Omental fat pad (tissue), 4 donors: ENCODE data around the gene GPR137B. TPM values are rescaled to one million over a fixed set of nuclear protein-coding genes. Genes with fewer than 3 reads are reported as not detected.

Source experiments
- ATAC-seq: fragments of 150-250 bp; one replicate; pipeline ENCODE4 v1.9.1; 2016; ENCODE audit warnings: mild to moderate bottlenecking, moderate library complexity; ENCODE audit not compliant: low FRiP score
- DNase-seq: peaks from one replicate; pipeline ENCODE4 v3.0.0-alpha.2; 2019; ENCODE audit warnings: low spot score
- CTCF ChIP-seq, 3 donors: fragments of 450-650 bp; IDR thresholded peaks; one replicate each; pipeline ENCODE4 v1.5.1; 2016 to 2017; ENCODE audit warnings: antibody characterized with exemption in 3 of 3, mild to moderate bottlenecking in 3 of 3, moderate library complexity in 2 of 3
- total RNA-seq, 4 donors: library from RNA; depleted of rRNA; stranded (reverse); fragments of >200 nt; gene quantifications; one replicate each; pipeline ENCODE4 v1.1.0, GENCODE V29; 2016

GPR137B gene
- total RNA-seq, 4 donors from 2014 or later = 13.7 to 37.7 (median 26.0) TPM

GRCh38 chr1:236128646-236129178 lies 13.6 kb upstream of the GPR137B start:
- ATAC-seq = no peak
- TF ChIP-seq CTCF (IDR thresholded peaks at IDR 0.05) = no peak
- no peak for DNase-seq

DNA sequence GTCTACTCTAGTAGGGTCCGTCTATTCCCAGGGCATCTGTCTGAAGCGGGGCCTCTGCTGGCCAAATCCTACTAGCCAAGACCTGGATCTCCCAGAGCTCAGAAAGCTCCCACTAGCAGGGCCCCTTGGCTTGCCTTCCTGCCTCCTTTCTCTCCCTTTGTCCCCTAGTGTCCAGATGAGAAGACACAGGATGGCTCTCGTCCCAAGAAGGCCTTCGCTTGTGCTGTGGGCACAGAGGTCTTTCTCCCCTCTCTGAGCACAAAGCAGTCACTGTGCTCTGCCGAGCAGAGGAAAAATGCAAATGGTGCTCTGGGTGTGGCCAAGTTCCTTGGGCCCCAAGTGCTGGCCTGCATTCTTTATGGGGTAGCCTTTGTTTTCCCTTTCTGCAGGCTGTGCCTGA lies 13.0 kb upstream of the GPR137B start:
- ATAC-seq (no peak), DNase-seq (no peak)
- TF ChIP-seq CTCF (IDR thresholded peaks at IDR 0.05) = no peak

DNA sequence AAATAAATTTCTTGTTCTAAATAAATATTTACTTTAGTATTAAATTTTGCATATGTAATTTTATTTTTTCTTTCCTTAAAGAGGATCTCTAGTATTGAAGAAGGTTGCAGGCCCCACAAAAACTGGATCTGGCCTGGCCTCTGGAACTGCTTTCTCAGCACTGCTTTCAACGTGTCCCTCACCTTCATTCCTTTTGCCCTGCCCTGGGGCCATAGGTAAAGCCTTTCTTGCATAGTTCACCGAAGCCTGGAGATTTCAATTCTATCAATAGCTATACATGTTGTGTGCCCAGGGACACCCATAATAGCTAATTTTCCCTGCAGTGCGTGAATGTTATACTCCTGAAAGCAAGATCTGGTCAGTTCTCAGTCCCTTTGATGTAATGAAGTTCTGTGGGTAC lies 12.0 kb upstream of the GPR137B start:
- no peak for TF ChIP-seq CTCF (IDR thresholded peaks at IDR 0.05)

DNA sequence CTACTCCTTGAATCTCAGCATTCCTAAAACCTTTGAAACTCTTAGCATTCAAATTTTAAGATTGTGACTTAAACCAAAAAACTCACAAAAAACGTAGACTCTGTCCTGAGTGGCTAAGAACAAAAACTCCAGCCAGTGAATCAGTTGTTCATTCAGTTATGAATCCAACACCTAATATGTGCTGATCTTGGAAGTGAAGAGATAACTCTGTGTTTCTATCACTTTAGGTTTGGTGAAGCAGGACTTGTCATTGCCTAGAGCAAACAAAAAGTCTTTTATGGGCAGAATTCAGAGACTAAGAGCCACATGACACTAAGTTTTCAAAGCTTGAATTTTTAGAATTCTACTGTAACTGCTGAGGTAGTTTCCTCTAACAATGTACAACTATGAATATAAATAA lies 10.4 kb upstream of the GPR137B start:
- no peak for TF ChIP-seq CTCF (IDR thresholded peaks at IDR 0.05)
- no peak for ATAC-seq
- no peak for DNase-seq

More for the DNA sequence above, 12.0 kb upstream of the GPR137B start:
- DNase-seq (no peak), ATAC-seq (no peak)

DNA sequence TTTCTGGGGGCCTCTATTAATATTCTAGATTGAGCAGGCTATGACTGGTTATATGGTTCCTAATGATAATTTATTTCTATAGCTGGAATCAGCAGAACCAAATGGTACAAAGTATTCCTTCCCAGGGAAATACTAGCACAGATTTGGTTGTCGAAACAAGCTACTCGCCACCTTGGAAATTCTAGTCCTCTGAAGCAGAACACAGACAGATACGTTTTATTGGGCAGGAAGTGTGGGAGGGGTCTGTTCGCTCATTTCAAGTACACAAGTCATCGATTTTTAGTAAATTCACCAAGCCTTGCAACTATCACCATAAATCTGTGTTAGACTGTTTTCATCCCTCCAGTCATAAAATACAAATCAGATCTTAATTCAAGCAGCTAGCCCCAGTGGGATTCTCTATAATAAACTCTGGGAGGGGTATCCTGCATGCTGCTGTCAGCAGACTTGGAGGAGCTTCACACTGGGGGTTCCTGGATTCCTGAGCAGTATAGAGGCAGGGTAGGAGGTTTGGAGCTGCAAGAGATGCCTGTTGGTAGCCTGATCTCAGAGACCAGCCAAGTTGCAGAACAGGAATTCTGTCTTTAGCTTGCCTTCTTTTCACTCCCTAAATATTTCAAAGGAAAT lies 9.8 kb upstream of the GPR137B start:
- DNase-seq (no peak), ATAC-seq (no peak)
- TF ChIP-seq CTCF (IDR thresholded peaks at IDR 0.05) = no peak

DNA sequence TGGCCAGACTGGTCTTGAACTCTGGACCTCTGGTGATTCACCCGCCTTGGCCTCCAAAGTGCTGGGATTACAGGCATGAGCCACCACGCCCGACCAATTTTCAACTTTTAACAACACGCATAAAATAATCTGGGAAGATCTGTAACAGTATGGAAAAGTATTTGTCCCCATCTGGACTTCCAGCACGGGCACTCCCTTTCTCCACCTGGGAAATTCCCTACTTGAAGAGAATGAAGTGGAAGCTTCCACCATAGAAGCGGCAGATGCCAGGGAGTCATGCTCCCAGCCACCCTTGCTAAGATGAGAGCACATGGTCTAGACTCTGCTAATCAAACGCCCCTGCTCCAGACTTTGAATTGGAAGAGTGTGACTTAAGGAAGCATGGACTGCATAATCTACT lies 9.0 kb upstream of the GPR137B start:
- no peak for TF ChIP-seq CTCF (IDR thresholded peaks at IDR 0.05)
- DNase-seq (no peak), ATAC-seq (no peak)

- no peak for DNase-seq
- ATAC-seq = no peak
- TF ChIP-seq CTCF (IDR thresholded peaks at IDR 0.05) = no peak
These were observed 8.5 kb upstream of the GPR137B start for GRCh38 chr1:236133802-236134201.
